ENCODE results near the gene TMEM147.

Gene TMEM147

GRCh38 chr19:35521124-35521743 lies 24.2 kb upstream of the TMEM147 start:
- DNase-seq = no peak

GRCh38 chr19:35522745-35523327 lies 22.6 kb upstream of the TMEM147 start:
- no peak for DNase-seq

- DNase-seq = no peak
These were observed 21.1 kb upstream of the TMEM147 start for GRCh38 chr19:35524181-35524837.

- no peak for DNase-seq
These were observed 19.6 kb upstream of the TMEM147 start for GRCh38 chr19:35525873-35526272.

- no peak for DNase-seq
These were observed 17.0 kb upstream of the TMEM147 start, which contains the start of gene SBSN for GRCh38 chr19:35528218-35529038. SBSN (minus strand) TSS chr19:35528311; CDS start chr19:35528281, 30 bp downstream.

GRCh38 chr19:35529241-35530218 lies 15.9 kb upstream of the TMEM147 start:
- no peak for DNase-seq

- DNase-seq = no peak
These were observed 14.1 kb upstream of the TMEM147 start for GRCh38 chr19:35531291-35531690.

GRCh38 chr19:35533201-35533821 lies 12.1 kb upstream of the TMEM147 start, which contains the start of gene GAPDHS:
GAPDHS (plus strand) TSS chr19:35533456; CDS start chr19:35533528, 72 bp downstream.
- DNase-seq = no peak

GRCh38 chr19:35533822-35534392 lies 11.5 kb upstream of the TMEM147 start:
- DNase-seq = no peak

- no peak for DNase-seq
These were observed 10.5 kb upstream of the TMEM147 start for GRCh38 chr19:35534803-35535480.

- no peak for DNase-seq
These were observed 6.1 kb upstream of the TMEM147 start for GRCh38 chr19:35539314-35539713.

- DNase-seq = no peak
These were observed 5.6 kb upstream of the TMEM147 start for GRCh38 chr19:35539850-35540249.

- DNase-seq = no peak
These were observed 5.0 kb upstream of the TMEM147 start for GRCh38 chr19:35540356-35540927.

GRCh38 chr19:35542209-35542608 lies 3.2 kb upstream of the TMEM147 start:
- DNase-seq = no peak

- no peak for DNase-seq
These were observed 1.9 kb upstream of the TMEM147 start for GRCh38 chr19:35543280-35544109.

- no peak for DNase-seq
These were observed 1.2 kb upstream of the TMEM147 start for GRCh38 chr19:35544110-35544802.

GRCh38 chr19:35545855-35546381 lies 492 bp downstream of the TMEM147 start:
- no peak for DNase-seq

- no peak for DNase-seq
These were observed 1.1 kb downstream of the TMEM147 start for GRCh38 chr19:35546532-35546931.
